Measurements from ENCODE around the gene DOCK10.

GRCh38 chr2:224966613-224967012 is 75.7 kb downstream of the DOCK10 start:
- TF ChIP-seq CTCF (tag by site-specific recombination; IDR thresholded peaks at IDR 0.05) (no peak), OVOL3 (tag by site-specific recombination; IDR thresholded peaks at IDR 0.05) (no peak), ZNF121 (tag by site-specific recombination; IDR thresholded peaks at IDR 0.05) (no peak)
